BE2C (cell line): ENCODE results near the gene YLPM1.

Experiments used
- DNase-seq: peaks from one replicate; pipeline ENCODE4 v3.0.0-alpha.2; 2020
- H3K27me3 ChIP-seq: fragments of 250-450 bp; sonication (Bioruptor Pico); 2 replicates; pipeline ENCODE4 v1.5.1; 2020; ENCODE audit warnings: mild to moderate bottlenecking
- H3K36me3 ChIP-seq: fragments of 250-450 bp; sonication (Bioruptor Pico); 2 replicates; pipeline ENCODE4 v1.5.1; 2020; ENCODE audit warnings: mild to moderate bottlenecking
- H3K4me1 ChIP-seq: fragments of 250-450 bp; sonication (Bioruptor Pico); 2 replicates; pipeline ENCODE4 v1.5.1; 2020
- H3K4me3 ChIP-seq: 2 replicates; pipeline ENCODE4 v1.5.1; 2011; ENCODE audit warnings: low read depth, low read length
- H3K9me3 ChIP-seq: fragments of 250-450 bp; sonication (Bioruptor Pico); 2 replicates; pipeline ENCODE4 v1.5.1; 2020
- CTCF ChIP-seq: IDR thresholded peaks from 2 replicates; pipeline ENCODE4 v1.5.1; 2012; ENCODE audit warnings: mild to moderate bottlenecking, low read depth, low read length

YLPM1 gene

GRCh38 chr14:74841230-74842207 is 78.4 kb downstream of the YLPM1 start:
- Histone ChIP-seq H3K4me3 (no peak overlapping the region), H3K27me3 (no peaks in the 10 kb centered on the region), H3K36me3 (peaks cover 8% of the 10 kb centered on the region), H3K4me1 (peaks cover 24% of the 10 kb centered on the region), H3K9me3 (no peaks in the 10 kb centered on the region)
- DNase-seq: no peak
- TF ChIP-seq CTCF: no peak

GRCh38 chr14:74843653-74844052 is 80.5 kb downstream of the YLPM1 start:
- 0 out of 2 replicates have a peak, but pooled peaks have one; percentile 11 for TF ChIP-seq CTCF
- no peaks in the 10 kb centered on the region for H3K27me3 ChIP-seq
- no peaks in the 10 kb centered on the region for H3K9me3 ChIP-seq
- peak; percentile 71 for DNase-seq
- H3K4me3 ChIP-seq: no peak overlapping the region
- H3K4me1 ChIP-seq: peaks cover 28% of the 10 kb centered on the region
- peaks cover 8% of the 10 kb centered on the region for H3K36me3 ChIP-seq

- peak; percentile 33 for DNase-seq
- Histone ChIP-seq H3K36me3 (no peaks in the 10 kb centered on the region; the same call in 1 of the 2 replicates), H3K27me3 (no peaks in the 10 kb centered on the region), H3K9me3 (no peaks in the 10 kb centered on the region), H3K4me1 (peaks cover 28% of the 10 kb centered on the region), H3K4me3 (no peak overlapping the region)
- TF ChIP-seq CTCF: no peak
These were observed 83.1 kb downstream of the YLPM1 start for GRCh38 chr14:74846168-74846567.

GRCh38 chr14:74846968-74847665 is 84.0 kb downstream of the YLPM1 start:
- no peak for TF ChIP-seq CTCF
- H3K36me3 ChIP-seq: no peaks in the 10 kb centered on the region
- peaks cover 28% of the 10 kb centered on the region for H3K4me1 ChIP-seq
- H3K9me3 ChIP-seq: no peaks in the 10 kb centered on the region
- H3K27me3 ChIP-seq: no peaks in the 10 kb centered on the region
- DNase-seq: no peak
- H3K4me3 ChIP-seq: no peak overlapping the region

GRCh38 chr14:74848768-74849167 is 85.7 kb downstream of the YLPM1 start:
- peaks cover 22% of the 10 kb centered on the region for H3K4me1 ChIP-seq
- no peak for DNase-seq
- H3K27me3 ChIP-seq: no peaks in the 10 kb centered on the region
- H3K9me3 ChIP-seq: no peaks in the 10 kb centered on the region
- TF ChIP-seq CTCF: no peak
- no peak overlapping the region for H3K4me3 ChIP-seq
- H3K36me3 ChIP-seq: no peaks in the 10 kb centered on the region
